HCT116 (cell line): ENCODE measurements around the gene APOBEC3B. TPM values are rescaled to one million over a fixed set of nuclear protein-coding genes. Genes with fewer than 3 reads are reported as not detected.

ENCODE experiments used
- ATAC-seq: fragments of 200-7000 bp; cut with Tn5 transposase; 2 replicates; pipeline ENCODE4 v1.9.1; 2020; ENCODE audit warnings: mild to moderate bottlenecking, moderate library complexity
- BruUV-seq: library from RNA; stranded (reverse); fragments of 400-500 nt; replicated peaks from 2 replicates; lab custom pipeline; 2021; lab: Mats Ljungman, UMichigan
- CTCF ChIA-PET: fragments of 300-600 bp; sonication (Branson Sonifier 250); formaldehyde crosslinking; loops from one replicate; lab custom pipeline; 2021; ENCODE audit warnings: antibody characterized with exemption; lab: Charles Lee
- POLR2A ChIA-PET: fragments of 300-600, 350-600 bp; sonication (Branson Sonifier 250); formaldehyde crosslinking; loops from one replicate; lab custom pipeline; 2021; ENCODE audit warnings: antibody characterized with exemption; lab: Charles Lee
- RAD21 ChIA-PET, 2 experiments: fragments of 300-600 bp; sonication (Branson Sonifier 250); formaldehyde crosslinking; loops; one replicate each; lab custom pipeline; 2023; ENCODE audit warnings: low total read pairs in 2 of 2; ENCODE audit not compliant: uncharacterized antibody in 2 of 2, unreplicated experiment in 2 of 2, low non-redundant PET in 1 of 2; lab: Charles Lee
- DNase-seq: peaks from one replicate; pipeline ENCODE4 v3.0.0-alpha.2; 2010; ENCODE audit warnings: low read depth, low spot score
- H2AFZ ChIP-seq: fragments of 200-600 bp; shearing (Covaris generic), sonication (generic); 2 replicates; pipeline ENCODE4 v1.6.1; 2017; ENCODE audit warnings: low read depth, mixed run types, mixed read lengths, antibody characterized with exemption, low read length; ENCODE audit not compliant: poor library complexity, severe bottlenecking
- H3K27ac ChIP-seq: 2 replicates; pipeline ENCODE4 v1.5.1; 2012; ENCODE audit warnings: low read depth, low read length
- H3K27me3 ChIP-seq: fragments of 200-600 bp; sonication (generic); 2 replicates; pipeline ENCODE4 v1.6.1; 2016; ENCODE audit warnings: mixed run types, low read length, mixed read lengths; ENCODE audit not compliant: insufficient read depth
- H3K36me3 ChIP-seq, 2 experiments: fragments of 200-500 bp in 1 of 2; fragments of 200-600 bp in 1 of 2; sonication (Bioruptor generic) in 1 of 2; sonication (generic) in 1 of 2; 2 replicates each; pipeline versions ENCODE4 v1.5.1 to v1.6.1; 2014 to 2016; ENCODE audit warnings: low read length in 2 of 2, inconsistent platforms in 1 of 2, mixed read lengths in 1 of 2, mixed run types in 1 of 2; ENCODE audit not compliant: insufficient read depth in 2 of 2, control insufficient read depth in 1 of 2
- H3K4me1 ChIP-seq, 2 experiments: fragments of 200-600 bp in 1 of 2; sonication (generic) in 1 of 2; 2 replicates each; pipeline versions ENCODE4 v1.5.1 to v1.6.1; 2012 to 2017; ENCODE audit warnings: low read length in 2 of 2, inconsistent platforms in 1 of 2, mild to moderate bottlenecking in 1 of 2, mixed read lengths in 1 of 2, mixed run types in 1 of 2, moderate library complexity in 1 of 2; ENCODE audit not compliant: insufficient read depth in 2 of 2, control insufficient read depth in 1 of 2
- H3K4me2 ChIP-seq: fragments of 200-600 bp; sonication (generic); 2 replicates; pipeline ENCODE4 v1.6.1; 2017; ENCODE audit warnings: mixed run types, low read length, mixed read lengths
- H3K4me3 ChIP-seq, 2 experiments: fragments of 200-600 bp in 1 of 2; sonication (generic) in 1 of 2; replicated peaks in 1 of 2; 2 replicates each; pipeline ENCODE4 v1.5.1; 2011 to 2016; ENCODE audit warnings: low read length in 2 of 2, control low read depth in 1 of 2, low read depth in 1 of 2, mild to moderate bottlenecking in 1 of 2, mixed read lengths in 1 of 2, mixed run types in 1 of 2
- H3K79me2 ChIP-seq: fragments of 200-600 bp; sonication (generic); 2 replicates; pipeline ENCODE4 v1.6.1; 2017; ENCODE audit warnings: mild to moderate bottlenecking, mixed run types, low read length, moderate library complexity, mixed read lengths; ENCODE audit not compliant: insufficient read depth
- H3K9ac ChIP-seq: fragments of 200-600 bp; sonication (generic); 2 replicates; pipeline ENCODE4 v1.6.1; 2016; ENCODE audit warnings: low read length, mixed read lengths
- H3K9me2 ChIP-seq: fragments of 200-600 bp; sonication (generic), shearing (Covaris generic); 2 replicates; pipeline ENCODE4 v1.6.1; 2017; ENCODE audit warnings: mixed run types, mild to moderate bottlenecking, moderate library complexity; ENCODE audit not compliant: insufficient read depth
- H3K9me3 ChIP-seq, 2 experiments: fragments of 200-500 bp in 1 of 2; fragments of 200-600 bp in 1 of 2; sonication (Bioruptor generic) in 1 of 2; sonication (generic) in 1 of 2; 2 replicates each; pipeline ENCODE4 v1.6.1; 2014 to 2017; ENCODE audit warnings: low read length in 2 of 2, mixed read lengths in 2 of 2, inconsistent platforms in 1 of 2, low read depth in 1 of 2, mild to moderate bottlenecking in 1 of 2, mixed run types in 1 of 2, moderate library complexity in 1 of 2; ENCODE audit not compliant: control insufficient read depth in 1 of 2, insufficient read depth in 1 of 2
- H4K20me1 ChIP-seq: fragments of 200-600 bp; sonication (generic), shearing (Covaris generic); 2 replicates; pipeline ENCODE4 v1.6.1; 2017; ENCODE audit warnings: mixed run types, mild to moderate bottlenecking, moderate library complexity; ENCODE audit not compliant: insufficient read depth
- ATF3 ChIP-seq: IDR thresholded peaks from 2 replicates; pipeline ENCODE4 v1.6.1; 2012
- CBX3 ChIP-seq: IDR thresholded peaks from 2 replicates; pipeline ENCODE4 v1.6.1; 2012; ENCODE audit warnings: low read depth
- CTCF ChIP-seq, 3 experiments: fragments of 200-600 bp in 1 of 3; sonication (generic) in 1 of 3; IDR thresholded peaks in 2 of 3; conservative IDR thresholded peaks in 1 of 3; 2 replicates each; pipeline ENCODE4 v1.5.1; 2012 to 2017; ENCODE audit warnings: low read depth in 2 of 3, low read length in 2 of 3, antibody characterized with exemption in 1 of 3, borderline replicate concordance in 1 of 3, control low read depth in 1 of 3, mild to moderate bottlenecking in 1 of 3, mixed read lengths in 1 of 3, mixed run types in 1 of 3, moderate library complexity in 1 of 3; ENCODE audit not compliant: insufficient read depth in 1 of 3
- EGR1 ChIP-seq: IDR thresholded peaks from 2 replicates; pipeline ENCODE4 v1.6.1; 2012; ENCODE audit warnings: low read depth
- ELF1 ChIP-seq: IDR thresholded peaks from 2 replicates; pipeline ENCODE4 v1.6.1; 2012; ENCODE audit warnings: low read depth, borderline replicate concordance
- EZH2 ChIP-seq: fragments of 200-600 bp; sonication (generic); IDR thresholded peaks from 2 replicates; pipeline ENCODE4 v1.6.1; 2017; ENCODE audit warnings: antibody characterized with exemption, mixed run types
- EZH2phosphoT487 ChIP-seq: fragments of 200-600 bp; IDR thresholded peaks from 2 replicates; pipeline ENCODE4 v1.6.1; 2018; ENCODE audit warnings: antibody characterized with exemption, borderline replicate concordance
- FOSL1 ChIP-seq: IDR thresholded peaks from 2 replicates; pipeline ENCODE4 v1.6.1; 2012; ENCODE audit warnings: low read depth
- JUND ChIP-seq: IDR thresholded peaks from 2 replicates; pipeline ENCODE4 v1.6.1; 2012
- POLR2A ChIP-seq: IDR thresholded peaks from 2 replicates; pipeline ENCODE4 v1.7.0; 2011; ENCODE audit warnings: borderline replicate concordance; ENCODE audit not compliant: insufficient read depth, insufficient read length; ENCODE audit errors: extremely low read depth
- POLR2AphosphoS5 ChIP-seq: IDR thresholded peaks from 2 replicates; pipeline ENCODE4 v1.6.1; 2011; ENCODE audit warnings: mild to moderate bottlenecking, low read depth, low read length, moderate library complexity
- SIN3A ChIP-seq: IDR thresholded peaks from 2 replicates; pipeline ENCODE4 v1.6.1; 2012; ENCODE audit warnings: low read depth
- SP1 ChIP-seq: IDR thresholded peaks from 2 replicates; pipeline ENCODE4 v1.6.1; 2012; ENCODE audit warnings: low read depth
- YY1 ChIP-seq: IDR thresholded peaks from 2 replicates; pipeline ENCODE4 v1.6.1; 2011; ENCODE audit warnings: low read length, low read depth, moderate library complexity, mild to moderate bottlenecking; ENCODE audit not compliant: insufficient replicate concordance; ENCODE audit errors: extremely low read depth
- ZFX ChIP-seq: fragments of 450-650 bp; IDR thresholded peaks from 2 replicates; pipeline ENCODE4 v1.6.1; 2017
- ZNF274 ChIP-seq: fragments of 200-500 bp; sonication (Bioruptor generic); IDR thresholded peaks from 2 replicates; pipeline ENCODE4 v1.6.1; 2014; ENCODE audit warnings: mild to moderate bottlenecking, low read depth, low read length, inconsistent platforms
- intact Hi-C: fragments of 100-400 bp; cut with micrococcal nuclease; formaldehyde crosslinking; loops from 2 replicates; pipeline ENCODE4 v1.10.0; 2022
- total RNA-seq: library from RNA; stranded (reverse); gene quantifications from one replicate; pipeline ENCODE4 v1.2.1, GENCODE V29; 2021; ENCODE audit not compliant: unreplicated experiment
- TF ChIP-seq, protein P1 (sequence below): IDR thresholded peaks from 2 replicates; pipeline ENCODE4 v1.6.1; 2011; ENCODE audit warnings: mild to moderate bottlenecking, low read length, moderate library complexity; ENCODE audit not compliant: insufficient replicate concordance; ENCODE audit errors: extremely low read depth
- TF ChIP-seq, protein P2 (sequence below): IDR thresholded peaks from 2 replicates; pipeline ENCODE4 v1.6.1; 2012

APOBEC3B gene
- total RNA-seq, 1 experiment from 2014 or later = 10.3 TPM

GRCh38 chr22:39027717-39028116 is 45.6 kb downstream of the APOBEC3B start:
- H3K27ac ChIP-seq = no peak overlapping the region
- H3K4me2 ChIP-seq = no peak overlapping the region
- H3K4me1 ChIP-seq = no peaks in the 10 kb centered on the region
- no peaks in the 10 kb centered on the region for H3K27me3 ChIP-seq
- TF ChIP-seq EGR1 (no peak), SP1 (no peak), EZH2phosphoT487 (no peak), CBX3 (no peak), CTCF (IDR thresholded peaks at IDR 0.05 in 2 of 3, conservative IDR thresholded peaks at IDR 0.05 in 1 of 3; ENCODE audit: borderline replicate concordance in 1 of 3, insufficient read depth in 1 of 3, low read depth in 2 of 3, low read length in 2 of 3) (no peak), YY1 (no peak), ATF3 (no peak)
- TF ChIP-seq, all 23 proteins: peak for 0
- Histone ChIP-seq H3K79me2 (no peaks in the 10 kb centered on the region), H3K9me2 (no peaks in the 10 kb centered on the region), H2AFZ (no peak overlapping the region), H3K36me3 (no peaks in the 10 kb centered on the region), H3K9me3 (no peaks in the 10 kb centered on the region), H3K9ac (no peak overlapping the region), H3K4me3 (no peak overlapping the region), H4K20me1 (no peaks in the 10 kb centered on the region)
- ATAC-seq (no peak), DNase-seq (no peak)
- ChIA-PET POLR2A (no interaction called here), RAD21 (no interaction called here), CTCF (no interaction called here)
- intact Hi-C loops = no loop called here
- BruUV-seq = no TSS peak

DNA sequence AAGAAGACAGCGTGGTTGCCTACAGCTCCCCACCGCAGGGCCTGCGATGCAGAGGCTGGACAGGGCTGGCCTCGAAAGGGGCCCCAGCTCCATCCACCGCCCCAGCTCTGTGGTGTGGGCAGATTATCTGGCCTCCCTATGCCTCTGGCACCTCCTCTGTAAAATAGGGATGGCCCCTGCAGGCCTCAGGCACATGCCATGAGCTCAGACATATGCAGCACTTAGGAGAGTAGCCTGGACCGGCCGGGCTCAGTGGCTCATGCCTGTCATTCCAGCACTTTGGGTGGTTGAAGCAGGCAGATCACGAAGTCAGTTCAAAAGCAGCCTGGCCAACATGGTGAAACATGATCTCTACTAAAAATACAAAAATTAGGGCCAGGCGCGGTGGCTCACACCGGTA is 46.1 kb downstream of the APOBEC3B start:
- no peak for TF ChIP-seq EZH2
- TF ChIP-seq ELF1 = no peak
- no peak for TF ChIP-seq SP1
- TF ChIP-seq POLR2AphosphoS5 = no peak
- no peak for TF ChIP-seq JUND
- TF ChIP-seq, protein P1, sequence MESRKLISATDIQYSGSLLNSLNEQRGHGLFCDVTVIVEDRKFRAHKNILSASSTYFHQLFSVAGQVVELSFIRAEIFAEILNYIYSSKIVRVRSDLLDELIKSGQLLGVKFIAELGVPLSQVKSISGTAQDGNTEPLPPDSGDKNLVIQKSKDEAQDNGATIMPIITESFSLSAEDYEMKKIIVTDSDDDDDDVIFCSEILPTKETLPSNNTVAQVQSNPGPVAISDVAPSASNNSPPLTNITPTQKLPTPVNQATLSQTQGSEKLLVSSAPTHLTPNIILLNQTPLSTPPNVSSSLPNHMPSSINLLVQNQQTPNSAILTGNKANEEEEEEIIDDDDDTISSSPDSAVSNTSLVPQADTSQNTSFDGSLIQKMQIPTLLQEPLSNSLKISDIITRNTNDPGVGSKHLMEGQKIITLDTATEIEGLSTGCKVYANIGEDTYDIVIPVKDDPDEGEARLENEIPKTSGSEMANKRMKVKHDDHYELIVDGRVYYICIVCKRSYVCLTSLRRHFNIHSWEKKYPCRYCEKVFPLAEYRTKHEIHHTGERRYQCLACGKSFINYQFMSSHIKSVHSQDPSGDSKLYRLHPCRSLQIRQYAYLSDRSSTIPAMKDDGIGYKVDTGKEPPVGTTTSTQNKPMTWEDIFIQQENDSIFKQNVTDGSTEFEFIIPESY = no peak
- no peak for TF ChIP-seq POLR2A
- no peak for TF ChIP-seq SIN3A
- no peak for TF ChIP-seq EZH2phosphoT487
- no peak for TF ChIP-seq FOSL1
- TF ChIP-seq ZNF274 = no peak
- TF ChIP-seq YY1 = no peak
- TF ChIP-seq, protein P2, sequence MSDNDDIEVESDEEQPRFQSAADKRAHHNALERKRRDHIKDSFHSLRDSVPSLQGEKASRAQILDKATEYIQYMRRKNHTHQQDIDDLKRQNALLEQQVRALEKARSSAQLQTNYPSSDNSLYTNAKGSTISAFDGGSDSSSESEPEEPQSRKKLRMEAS = no peak
- no peak for TF ChIP-seq ZFX
- ChIA-PET CTCF (no interaction called here), RAD21 (no interaction called here), POLR2A (no interaction called here)
- no peaks in the 10 kb centered on the region for H3K27me3 ChIP-seq
- ATAC-seq = no peak
- H4K20me1 ChIP-seq = no peaks in the 10 kb centered on the region
- no TSS peak for BruUV-seq
- H3K9ac ChIP-seq = no peak overlapping the region
- no peak for DNase-seq
- H3K79me2 ChIP-seq = no peaks in the 10 kb centered on the region
- H3K27ac ChIP-seq = no peak overlapping the region
- no peaks in the 10 kb centered on the region for H3K9me2 ChIP-seq
- H3K9me3 ChIP-seq = no peaks in the 10 kb centered on the region
- no peak overlapping the region for H3K4me3 ChIP-seq
- no peaks in the 10 kb centered on the region for H3K36me3 ChIP-seq
- no peak overlapping the region for H3K4me2 ChIP-seq
- no peak overlapping the region for H2AFZ ChIP-seq
- intact Hi-C loops = no loop called here
- H3K4me1 ChIP-seq = no peaks in the 10 kb centered on the region
